ENCODE data around the gene SYT2. TPM values are rescaled to one million over a fixed set of nuclear protein-coding genes. Genes with fewer than 3 reads are reported as not detected.

Gene SYT2
- total RNA-seq, 1 experiment from 2014 or later: not detected

GRCh38 chr1:202569393-202570322, 140.6 kb downstream of the SYT2 start:
- H3K4me2 ChIP-seq (ENCODE audit: low read length): no peak overlapping the region
- H4K20me1 ChIP-seq (ENCODE audit: insufficient read depth): no peaks in the 10 kb centered on the region
- no peak overlapping the region for H3K27ac ChIP-seq (ENCODE audit: low read depth, low read length)
- no TSS peak for BruUV-seq (replicated peaks)
- no peaks in the 10 kb centered on the region for H3K27me3 ChIP-seq (ENCODE audit: insufficient read depth, low read length)
- peaks cover 6 to 23% of the 10 kb centered on the region in 2 experiments; a peak in 3 of 4 replicates for H3K4me1 ChIP-seq (ENCODE audit: control insufficient read depth in 1 of 2, insufficient read depth in 2 of 2, low read length in 2 of 2)
- intact Hi-C loops (cut with micrococcal nuclease): loop anchor here (5.0 to 10.0 kb wide), 2 partner anchors 105 to 227 kb away; partner anchors contain the start of gene UBE2T
- DNase-seq (ENCODE audit: low read depth, low spot score) (no peak), ATAC-seq (no peak)
- no peaks in the 10 kb centered on the region for H3K9me3 ChIP-seq (ENCODE audit: control insufficient read depth in 1 of 2, insufficient read depth in 1 of 2, low read depth in 1 of 2, low read length in 2 of 2)
- RAD21 ChIA-PET (ENCODE audit: low non-redundant PET in 1 of 2, low total read pairs in 2 of 2, uncharacterized antibody in 2 of 2, unreplicated experiment in 2 of 2): no interaction called here
- no peaks in the 10 kb centered on the region for H3K9me2 ChIP-seq (ENCODE audit: insufficient read depth)
- H3K36me3 ChIP-seq (ENCODE audit: control insufficient read depth in 1 of 2, insufficient read depth in 2 of 2, low read length in 2 of 2): no peaks in the 10 kb centered on the region
- H3K9ac ChIP-seq (ENCODE audit: low read length): no peak overlapping the region
- H3K4me3 ChIP-seq (replicated peaks in 1 of 2; ENCODE audit: low read depth in 1 of 2, low read length in 2 of 2): no peak overlapping the region
- TF ChIP-seq JUND (IDR thresholded peaks at IDR 0.05) (no peak), ZBTB33 (IDR thresholded peaks at IDR 0.05; ENCODE audit: extremely low read depth, insufficient replicate concordance, low read length) (no peak), TCF7L2 (IDR thresholded peaks at IDR 0.05; ENCODE audit: borderline replicate concordance, extremely low read depth, insufficient read depth, insufficient read length) (no peak), POLR2AphosphoS5 (IDR thresholded peaks at IDR 0.05; ENCODE audit: low read depth, low read length) (no peak), ATF3 (IDR thresholded peaks at IDR 0.05) (no peak), REST (IDR thresholded peaks at IDR 0.05; ENCODE audit: low read depth) (no peak), ZNF274 (IDR thresholded peaks at IDR 0.05; ENCODE audit: low read depth, low read length) (no peak), MAX (IDR thresholded peaks at IDR 0.05) (no peak), EGR1 (IDR thresholded peaks at IDR 0.05; ENCODE audit: low read depth) (no peak), CBX3 (IDR thresholded peaks at IDR 0.05; ENCODE audit: low read depth) (no peak), RAD21 (IDR thresholded peaks at IDR 0.05; ENCODE audit: low read depth) (no peak), EZH2phosphoT487 (IDR thresholded peaks at IDR 0.05; ENCODE audit: borderline replicate concordance) (no peak), ELF1 (IDR thresholded peaks at IDR 0.05; ENCODE audit: borderline replicate concordance, low read depth) (no peak), CEBPB (IDR thresholded peaks at IDR 0.05; ENCODE audit: low read depth) (no peak), ZFX (IDR thresholded peaks at IDR 0.05) (no peak), POLR2A (IDR thresholded peaks at IDR 0.05; ENCODE audit: borderline replicate concordance, extremely low read depth, insufficient read depth, insufficient read length) (no peak), FOSL1 (IDR thresholded peaks at IDR 0.05; ENCODE audit: low read depth) (no peak), SIN3A (IDR thresholded peaks at IDR 0.05; ENCODE audit: low read depth) (no peak), CTCF (IDR thresholded peaks at IDR 0.05 in 2 of 3, conservative IDR thresholded peaks at IDR 0.05 in 1 of 3; ENCODE audit: borderline replicate concordance in 1 of 3, insufficient read depth in 1 of 3, low read depth in 2 of 3, low read length in 2 of 3) (no peak), SP1 (IDR thresholded peaks at IDR 0.05; ENCODE audit: low read depth) (no peak)
- CTCF ChIA-PET: no interaction called here
- H3K79me2 ChIP-seq (ENCODE audit: insufficient read depth, low read length): no peaks in the 10 kb centered on the region
- H2AFZ ChIP-seq (ENCODE audit: low read depth, low read length, poor library complexity, severe bottlenecking): no peak overlapping the region
- POLR2A ChIA-PET: no interaction called here
